Limb (tissue), 2 donors: Measurements from ENCODE around the gene HES5.

Experiments used
- DNase-seq, 2 donors: peaks; one replicate each; pipeline ENCODE4 v3.0.0-alpha.2; 2016; ENCODE audit errors: extremely low spot score in 2 of 2

HES5 gene

DNA sequence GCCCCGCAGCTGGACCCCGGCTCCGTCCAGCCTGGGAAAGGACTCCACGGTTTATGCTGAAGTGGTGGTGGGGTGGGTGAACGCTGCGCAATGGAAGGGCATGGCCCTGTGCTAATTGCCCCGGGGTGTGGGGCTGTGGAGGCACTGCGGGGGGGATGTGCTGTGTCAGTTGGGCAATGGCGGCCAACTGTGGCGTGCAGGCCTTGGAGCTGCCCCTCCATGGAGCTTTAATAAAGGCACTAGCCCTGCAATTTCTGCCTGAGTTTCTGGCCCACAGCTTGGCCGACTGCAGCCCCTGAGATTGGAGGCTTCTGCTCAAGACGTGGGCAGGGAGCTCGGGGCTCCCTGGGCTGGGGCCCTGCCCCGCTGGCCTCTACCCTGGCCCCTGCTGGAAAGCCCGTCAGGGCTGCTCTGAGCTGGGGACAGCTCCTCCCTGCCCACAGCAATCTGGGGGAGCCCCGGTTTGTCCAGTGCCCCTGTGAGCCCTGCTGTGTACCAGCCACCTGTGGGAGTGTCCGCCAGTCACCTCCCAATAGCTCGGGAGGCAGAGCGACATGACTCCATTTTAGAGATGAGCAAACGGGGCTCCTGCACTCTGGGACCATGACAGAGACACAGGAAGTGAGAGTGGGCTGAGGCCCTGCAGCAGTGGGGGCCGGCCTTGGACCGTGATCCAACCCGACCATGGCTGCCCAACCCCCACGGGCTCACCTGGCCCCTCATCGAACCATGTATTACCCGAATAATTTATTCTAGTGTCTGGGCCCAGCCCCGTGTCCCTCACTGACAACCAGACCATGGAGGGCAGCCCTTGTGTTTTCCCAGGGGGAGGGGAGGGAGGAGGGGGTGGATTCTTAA is 17.4 kb upstream of the HES5 start:
- DNase-seq = no peak

DNA sequence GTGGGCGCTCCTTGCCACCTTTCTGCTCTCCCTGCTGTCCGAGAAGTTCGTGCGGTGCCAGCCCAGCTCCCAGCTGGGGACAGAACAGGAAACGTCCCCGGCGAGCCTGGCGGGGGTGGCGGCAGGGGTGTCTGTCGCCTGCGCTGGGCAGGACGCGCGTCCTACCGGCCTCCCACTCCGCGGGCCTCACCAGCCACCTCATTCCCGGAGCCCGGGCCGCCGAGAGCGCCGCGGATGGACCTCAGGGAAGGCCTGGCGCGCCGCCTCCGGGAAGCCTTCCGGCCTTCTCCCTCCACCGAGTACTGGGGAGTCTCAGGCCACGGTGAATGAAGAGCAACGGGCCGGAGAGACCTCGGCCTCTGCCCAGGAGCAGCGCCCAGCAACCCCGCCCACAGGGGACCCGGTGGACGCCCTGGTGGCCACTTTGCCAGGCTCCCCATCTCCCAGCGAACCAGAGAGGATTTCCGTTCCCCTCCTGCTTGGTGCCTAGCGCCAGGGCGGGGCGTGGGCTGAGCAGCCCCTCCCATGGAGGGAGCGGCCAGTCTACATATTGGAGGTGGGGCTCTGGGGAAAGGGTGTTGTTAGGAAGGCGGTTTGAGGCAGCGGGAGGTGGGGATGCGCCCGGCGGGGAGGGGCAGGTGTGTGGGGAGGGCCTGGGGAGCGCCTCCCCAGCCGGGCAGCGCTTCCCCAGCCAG is 16.6 kb upstream of the HES5 start:
- DNase-seq = peak; percentile 49 to 56

DNA sequence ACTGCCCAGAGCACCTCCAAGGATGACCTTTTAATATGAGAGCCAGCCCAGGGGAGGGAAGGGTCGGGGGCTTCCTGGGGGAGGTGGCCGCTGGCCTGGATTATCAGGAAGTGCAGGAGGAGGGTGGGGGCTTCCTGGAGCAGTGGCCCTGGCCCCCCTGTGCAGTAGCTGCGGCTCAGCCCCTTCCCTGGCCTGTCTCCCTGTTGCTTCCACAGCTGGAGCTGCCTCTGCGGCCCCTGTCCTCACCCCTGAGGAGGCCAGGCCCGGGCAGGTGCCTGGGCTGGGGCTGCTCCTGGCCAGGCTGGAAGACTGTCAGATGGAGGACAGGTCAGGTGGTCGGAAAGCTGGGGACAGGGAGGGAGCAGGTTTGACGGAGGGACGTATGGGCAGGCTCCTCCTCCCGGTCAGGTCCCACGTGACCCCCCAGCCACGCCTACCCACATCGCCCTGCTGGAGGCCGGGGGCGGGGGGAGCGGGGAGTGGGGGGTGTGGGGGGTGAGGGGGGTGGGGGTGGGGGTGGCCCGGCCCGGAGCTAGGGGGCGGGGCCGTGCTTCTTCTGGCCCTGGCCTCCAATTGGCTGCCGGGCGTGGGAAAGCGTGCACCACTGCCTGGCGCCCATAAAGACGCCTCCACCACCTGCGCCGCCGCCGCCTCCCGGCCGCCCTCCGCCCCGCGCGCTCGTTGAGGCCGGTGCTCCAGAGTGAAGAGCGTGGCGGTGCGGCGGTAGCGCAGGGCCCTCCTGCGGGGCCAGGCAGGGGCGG is 15.9 kb upstream of the HES5 start:
- peak; percentile 44 to 84 for DNase-seq

DNA sequence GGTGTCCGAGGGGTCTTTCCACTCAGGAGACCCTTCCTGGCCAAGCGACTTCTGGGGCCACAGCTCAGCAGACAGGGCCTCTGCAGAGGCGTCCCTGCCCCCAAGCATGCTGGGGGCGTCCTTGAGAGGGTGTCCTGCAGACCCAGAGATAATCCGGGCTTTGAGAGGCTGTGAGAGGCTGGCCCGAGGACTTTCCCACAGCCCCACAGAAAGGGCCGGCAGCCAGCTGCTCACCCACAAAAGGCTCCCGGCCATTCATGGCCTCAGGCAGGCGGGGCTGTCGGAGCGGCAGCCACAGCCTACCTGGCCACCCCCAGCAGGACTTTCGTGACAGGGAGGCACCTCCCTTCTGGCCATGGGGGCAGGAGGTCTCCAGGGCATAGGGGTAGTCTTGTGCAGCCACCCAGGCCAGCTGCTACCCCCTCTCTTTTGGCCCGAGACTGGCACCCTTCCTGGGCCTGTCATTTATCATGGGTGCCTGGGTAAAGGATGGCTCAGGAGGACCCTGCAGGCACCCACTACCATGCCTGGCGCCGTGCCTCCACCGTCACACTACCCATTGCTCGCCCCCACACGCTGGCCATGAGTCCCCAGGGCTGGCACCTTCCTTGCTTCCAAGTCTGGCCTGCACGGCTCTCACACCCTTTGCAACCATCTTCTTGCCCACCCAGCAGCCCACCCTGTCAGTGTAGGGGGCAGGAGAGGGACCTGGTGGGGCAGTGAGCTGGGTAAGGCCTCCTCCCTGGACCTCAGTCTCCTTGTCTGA is 15.0 kb upstream of the HES5 start:
- DNase-seq = no peak

DNA sequence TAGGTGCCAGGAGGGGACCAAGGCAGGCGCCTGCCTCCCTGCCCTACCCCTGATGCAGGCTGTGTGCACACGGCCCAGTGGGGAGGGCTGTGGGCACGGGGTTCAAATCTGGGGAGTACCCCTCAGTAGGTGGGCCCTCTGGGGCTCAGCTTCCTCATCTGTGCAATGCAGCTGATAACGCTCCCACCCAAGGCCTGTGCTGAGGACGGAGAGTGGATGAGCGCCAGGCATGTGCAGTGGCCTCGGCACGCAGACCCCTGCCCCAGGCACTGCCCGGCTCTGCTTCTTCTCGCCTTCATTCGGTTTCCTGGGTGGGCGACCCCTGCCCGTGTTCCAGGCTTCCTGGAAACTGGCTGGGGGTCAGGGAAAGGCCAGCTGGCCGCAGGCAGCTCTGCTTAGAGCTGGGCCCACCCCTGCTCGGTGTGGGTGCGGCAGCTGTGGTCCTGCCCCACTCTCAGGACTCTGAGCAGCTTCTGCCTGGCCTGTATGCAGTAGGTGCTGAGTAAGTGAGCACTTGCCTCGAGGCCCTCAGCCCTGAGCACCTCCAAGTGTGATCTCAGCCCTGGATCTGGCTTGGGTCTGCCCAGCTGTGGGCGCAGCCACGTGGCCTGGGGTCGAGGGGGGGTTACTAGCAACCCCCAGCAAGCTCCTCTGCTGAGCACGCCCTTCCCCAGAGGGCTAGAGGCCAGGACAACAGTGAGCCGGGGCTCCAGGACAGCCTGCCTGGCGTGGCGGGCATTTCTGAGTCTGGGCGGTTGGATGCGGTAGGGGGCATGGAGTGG is 14.2 kb upstream of the HES5 start:
- DNase-seq = no peak

DNA sequence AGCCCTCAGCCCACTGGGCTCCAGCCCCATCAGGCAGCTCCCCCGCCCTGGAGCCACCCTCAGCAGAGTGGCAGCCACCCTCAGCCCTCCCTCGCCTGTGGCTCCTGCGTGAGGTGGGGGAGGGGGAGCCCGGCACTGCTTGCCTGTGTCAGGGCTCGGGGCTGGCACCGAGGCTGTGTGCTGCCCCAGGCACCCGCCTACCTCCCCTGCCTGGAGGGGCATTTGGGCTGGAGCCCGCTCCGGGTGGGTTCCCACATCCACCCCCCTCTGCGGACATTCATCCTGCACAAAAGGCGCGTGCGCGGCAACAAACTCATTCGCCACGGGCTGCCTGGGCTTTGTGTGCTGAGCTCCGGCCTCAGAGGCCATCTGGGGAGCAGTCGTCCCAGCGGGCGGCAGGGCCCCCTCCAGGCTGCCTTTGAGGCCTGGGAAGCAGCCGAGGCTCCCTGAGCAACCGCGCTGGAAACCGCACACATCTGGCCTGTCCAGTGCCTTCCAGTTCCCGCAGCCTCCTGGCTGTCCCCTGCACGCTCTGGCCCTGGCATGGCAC is 13.6 kb upstream of the HES5 start:
- peak in 1 of 2 donors; percentile 74 for DNase-seq

DNA sequence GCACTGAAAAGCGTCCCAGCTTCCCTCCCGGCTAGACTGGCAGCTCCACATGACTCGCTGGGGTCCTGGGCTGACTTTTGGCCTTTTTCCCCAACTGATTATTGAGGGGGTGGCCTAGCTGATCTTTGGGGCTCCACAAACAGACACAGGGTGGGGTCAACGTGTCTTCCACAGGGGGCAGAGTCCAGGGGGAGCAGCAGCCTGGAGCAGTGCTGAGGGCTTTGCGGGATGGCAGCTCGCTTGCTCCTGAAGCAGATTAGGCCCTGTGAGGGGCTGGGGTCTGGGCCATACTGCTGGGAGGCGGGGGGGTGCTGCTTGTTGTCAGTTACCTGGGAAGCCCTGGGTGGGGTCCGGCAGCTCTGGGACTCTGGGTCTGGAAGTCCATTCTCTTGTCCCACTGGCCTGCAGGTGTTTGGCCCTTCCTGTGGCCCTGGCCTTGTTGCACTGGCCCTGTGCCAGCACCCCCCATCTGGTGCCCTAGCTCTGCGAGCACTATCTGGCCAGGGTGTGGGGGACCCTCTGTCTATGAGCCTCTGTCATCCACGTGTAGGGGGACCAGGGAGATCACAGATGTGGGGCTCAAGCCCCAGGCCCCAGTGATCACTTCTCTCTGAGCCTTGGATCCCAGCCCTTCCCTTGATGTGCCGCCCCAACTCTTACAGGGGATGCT is 12.3 kb upstream of the HES5 start:
- no peak for DNase-seq

DNA sequence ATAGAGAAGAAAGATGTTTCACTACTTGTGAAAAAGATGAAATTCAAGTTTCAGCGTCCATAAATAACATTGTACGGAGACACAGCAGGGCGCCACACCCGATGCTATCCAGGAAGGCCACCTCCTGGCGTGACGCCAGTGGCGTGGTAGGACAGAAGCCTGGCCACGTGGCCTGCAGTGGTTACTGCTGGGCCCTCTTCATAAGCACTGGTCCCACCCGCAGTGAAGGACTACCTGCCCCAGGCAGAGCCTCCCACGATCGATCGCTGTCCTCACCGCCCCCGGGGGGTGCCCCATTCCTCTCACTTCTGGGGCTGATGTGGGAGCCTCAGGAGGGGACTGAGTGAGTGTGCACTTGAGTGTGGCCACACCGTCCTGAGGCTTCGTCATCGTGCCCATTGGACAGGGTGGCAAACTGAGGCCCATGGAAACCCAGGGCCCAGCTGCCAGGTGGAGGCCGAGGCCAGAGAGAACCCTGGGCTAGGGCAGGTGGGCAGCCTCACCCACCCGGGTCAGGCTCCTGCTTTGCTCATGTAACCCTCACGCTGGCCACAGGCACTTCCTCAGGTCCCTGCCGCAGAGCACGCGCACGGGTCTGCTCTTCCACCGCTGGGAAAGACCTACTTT is 11.7 kb upstream of the HES5 start:
- DNase-seq = no peak

DNA sequence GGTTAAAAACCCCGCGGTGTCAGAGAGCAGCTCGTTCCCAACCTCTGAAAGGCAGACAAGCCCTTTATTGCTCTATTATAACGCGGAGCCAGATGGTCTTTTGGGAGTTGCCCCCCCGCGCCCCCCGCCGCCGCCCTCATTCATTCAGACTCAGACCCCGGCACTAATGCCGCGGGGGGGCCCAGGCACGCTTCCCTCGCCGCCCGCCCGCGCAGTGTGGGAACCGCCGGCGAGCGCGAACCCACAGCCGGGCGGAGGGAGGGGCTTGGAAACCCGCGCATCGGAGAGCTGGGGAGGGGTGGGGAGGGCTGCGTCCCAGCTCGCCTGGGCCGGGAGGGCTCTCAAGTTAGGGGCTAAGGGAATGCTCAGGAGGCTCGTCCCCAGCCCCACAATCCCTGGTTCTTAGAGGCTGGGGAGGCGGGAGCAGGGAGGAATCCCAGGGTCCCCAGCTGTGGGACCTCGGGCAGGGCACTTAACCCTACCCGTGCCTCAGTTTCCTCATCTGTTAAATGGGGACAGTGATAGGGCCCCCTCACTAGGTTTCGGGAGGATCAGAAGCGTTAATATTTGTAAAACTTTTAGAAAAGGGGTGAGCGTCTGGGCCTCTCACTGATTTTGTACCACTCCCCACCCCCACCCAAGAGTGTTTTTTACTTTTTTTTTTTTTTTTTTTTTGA is 10.9 kb upstream of the HES5 start:
- DNase-seq = peak in 1 of 2 donors; percentile 75

DNA sequence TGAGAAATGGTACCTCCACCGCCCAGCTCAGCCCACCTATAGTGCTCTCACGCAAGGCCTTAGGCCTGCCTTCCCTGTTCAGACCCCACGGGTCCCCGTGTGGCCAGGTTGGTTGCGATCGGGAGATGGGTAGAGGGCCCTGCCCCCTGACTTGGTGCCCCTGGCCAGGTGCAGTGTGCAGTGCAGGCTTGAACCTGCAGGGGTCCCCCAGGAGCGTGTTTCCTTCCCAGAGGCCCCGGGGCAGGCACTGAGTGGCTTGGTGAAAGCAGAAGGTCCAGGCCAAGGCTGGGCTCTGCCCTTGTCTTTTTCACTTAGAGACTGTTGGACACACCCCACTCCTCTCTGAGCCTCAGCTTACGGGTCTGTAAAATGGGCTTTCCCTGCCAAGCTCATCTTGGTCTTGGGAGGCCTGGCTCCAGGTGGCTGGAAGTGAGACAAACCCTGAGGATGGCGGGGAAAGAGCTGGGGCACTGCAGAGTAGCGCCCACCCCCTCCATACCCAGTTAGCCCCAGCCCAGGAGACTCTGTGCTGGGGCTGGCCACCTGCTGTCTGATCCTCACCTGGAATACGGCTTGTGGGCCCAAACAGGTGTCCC is 9.3 kb upstream of the HES5 start:
- DNase-seq = no peak

DNA sequence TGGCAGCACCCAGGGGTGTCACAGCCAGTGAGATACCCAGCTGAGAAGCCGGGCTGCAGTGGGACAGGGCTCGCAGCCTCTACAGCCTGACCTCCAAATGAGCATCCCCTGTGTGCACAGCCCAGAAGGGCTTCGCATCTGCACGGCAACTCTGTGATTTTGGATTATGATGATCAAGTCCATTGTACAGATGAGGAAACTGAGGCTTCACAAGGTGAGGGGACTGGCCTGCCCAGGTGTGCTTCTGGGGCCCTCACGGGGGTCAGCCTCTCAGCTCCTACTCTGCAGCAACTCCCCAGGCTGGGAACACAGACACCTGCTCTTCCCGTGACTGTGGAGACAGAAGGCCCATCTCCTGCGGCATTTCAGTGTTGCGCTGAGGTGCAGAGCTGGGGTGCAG is 8.8 kb upstream of the HES5 start:
- DNase-seq = no peak

DNA sequence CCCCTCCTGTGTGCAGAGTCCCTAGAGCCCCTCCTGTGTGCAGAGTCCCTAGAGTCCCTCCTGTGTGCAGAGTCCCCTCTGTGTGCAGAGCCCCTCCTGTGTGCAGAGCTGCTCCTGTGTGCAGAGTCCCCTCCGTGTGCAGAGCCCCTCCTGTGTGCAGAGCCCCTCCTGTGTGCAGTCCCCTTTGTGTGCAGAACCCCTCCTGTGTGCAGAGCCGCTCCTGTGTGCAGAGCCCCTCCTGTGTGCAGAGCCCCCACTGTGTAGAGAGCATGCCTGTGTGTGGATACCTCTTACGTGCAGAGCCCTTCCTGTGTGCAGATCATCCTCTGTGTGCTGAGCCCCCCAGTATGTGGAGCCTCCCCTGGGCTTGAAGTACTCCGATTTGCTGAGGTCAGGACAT is 8.3 kb upstream of the HES5 start:
- no peak for DNase-seq

DNA sequence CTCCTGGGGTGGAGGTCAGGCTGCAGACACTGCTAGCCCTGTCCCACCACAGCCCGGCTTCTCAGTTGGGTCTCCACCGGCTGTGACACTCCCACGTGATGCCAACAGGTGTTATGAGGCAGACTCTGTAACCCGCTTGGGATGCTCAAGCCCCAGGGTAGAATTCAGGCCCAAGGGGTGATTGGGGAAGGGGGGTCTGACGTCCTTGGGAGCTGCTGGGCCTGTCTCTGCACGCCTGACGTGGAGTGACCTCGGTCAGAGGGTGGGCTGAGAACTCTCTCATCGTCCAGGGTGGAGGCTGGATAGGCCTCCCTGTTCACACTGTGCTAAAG is 7.7 kb upstream of the HES5 start:
- DNase-seq = no peak

DNA sequence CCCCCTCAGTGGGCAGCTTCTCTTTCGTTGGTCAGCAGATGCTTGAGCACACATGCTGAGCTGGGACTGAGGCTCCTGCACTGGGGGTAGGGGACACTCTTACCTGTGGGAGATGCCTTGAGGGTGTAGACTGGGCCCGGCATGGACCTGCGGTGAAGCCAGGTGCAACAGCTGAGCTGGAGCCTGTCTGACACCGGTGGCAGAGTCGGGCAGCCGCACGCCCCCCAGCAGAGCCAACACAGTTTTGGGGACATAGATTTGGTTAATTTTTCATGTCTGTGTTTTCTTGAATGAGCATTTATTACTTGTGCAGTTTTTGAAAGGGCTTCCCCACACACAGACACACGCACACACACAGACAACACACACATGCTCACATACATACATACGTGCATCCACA is 5.9 kb upstream of the HES5 start:
- no peak for DNase-seq

DNA sequence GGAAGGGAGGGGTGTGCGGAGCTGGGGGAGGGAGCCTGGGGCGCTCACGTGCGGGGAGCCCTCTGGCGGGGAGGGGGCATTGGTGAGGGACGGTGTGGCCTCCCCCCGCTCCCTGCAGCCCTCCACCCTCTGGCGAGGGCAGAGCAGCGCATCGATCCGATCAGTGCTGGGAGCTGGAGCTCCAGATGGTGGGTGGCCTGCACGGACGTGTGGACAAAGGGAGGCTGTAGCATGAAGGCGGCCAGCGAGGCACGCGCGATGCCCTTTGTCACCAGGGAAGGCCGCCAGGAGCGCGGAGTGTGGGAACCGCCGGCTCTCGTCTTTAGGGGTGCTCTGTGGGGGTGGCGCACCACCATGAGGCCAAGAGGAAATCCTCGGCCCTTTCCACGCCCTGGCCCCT is 5.4 kb upstream of the HES5 start:
- no peak for DNase-seq

DNA sequence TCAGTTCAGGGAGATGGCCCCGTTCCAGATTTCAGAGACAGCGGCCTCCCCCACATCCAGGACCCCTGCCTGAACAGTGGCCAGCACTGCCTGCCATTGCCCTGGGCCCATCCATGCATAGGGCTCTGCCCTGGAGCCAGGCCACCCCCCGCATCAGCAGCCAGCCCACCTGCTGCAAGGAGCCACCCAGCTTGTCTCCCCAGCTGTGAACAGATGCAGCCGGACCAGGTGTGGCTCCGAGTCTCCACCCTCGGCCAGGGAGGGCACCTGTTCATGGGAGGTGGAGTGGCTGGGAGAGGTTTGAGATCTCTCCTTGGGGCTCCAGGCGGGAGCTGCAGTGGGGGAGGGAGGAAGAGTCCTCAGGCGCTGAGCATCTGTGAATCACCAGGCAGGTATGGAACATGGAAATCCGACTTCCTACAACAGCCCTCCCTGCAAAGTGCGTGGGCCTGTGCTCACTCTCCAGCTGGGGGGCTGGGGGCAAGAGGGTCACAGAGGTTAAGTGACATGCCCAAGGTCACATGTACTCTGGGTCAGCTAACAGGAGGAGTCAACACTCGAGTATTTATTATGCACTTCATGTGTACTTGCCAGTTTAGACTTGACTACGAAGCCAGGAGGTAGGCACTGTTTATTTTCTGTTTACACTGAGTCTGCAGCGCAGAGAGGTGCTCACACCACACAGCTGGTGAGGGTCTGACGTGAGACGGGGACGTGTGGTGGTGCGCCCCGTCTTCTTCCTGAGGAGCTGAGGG is 4.8 kb upstream of the HES5 start:
- no peak for DNase-seq

DNA sequence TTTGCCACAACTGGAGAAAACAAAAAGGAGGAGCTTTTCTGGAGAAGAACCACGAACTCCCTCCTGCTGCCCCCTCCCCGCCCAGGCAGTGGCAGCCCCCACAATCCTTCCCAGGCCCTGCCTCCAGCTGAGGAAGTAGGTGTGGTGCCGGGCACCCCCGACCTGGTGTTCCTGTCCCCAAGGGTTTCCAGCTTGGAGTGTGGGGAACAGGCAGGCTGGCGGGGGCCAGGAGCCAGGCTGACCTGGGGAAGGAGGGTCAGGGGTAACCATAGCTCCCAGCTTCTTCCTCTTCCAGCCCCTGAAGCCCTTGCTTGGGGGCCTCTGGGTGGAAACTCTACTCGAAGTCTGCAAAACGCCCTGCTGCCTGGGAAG is 4.2 kb upstream of the HES5 start:
- no peak for DNase-seq

DNA sequence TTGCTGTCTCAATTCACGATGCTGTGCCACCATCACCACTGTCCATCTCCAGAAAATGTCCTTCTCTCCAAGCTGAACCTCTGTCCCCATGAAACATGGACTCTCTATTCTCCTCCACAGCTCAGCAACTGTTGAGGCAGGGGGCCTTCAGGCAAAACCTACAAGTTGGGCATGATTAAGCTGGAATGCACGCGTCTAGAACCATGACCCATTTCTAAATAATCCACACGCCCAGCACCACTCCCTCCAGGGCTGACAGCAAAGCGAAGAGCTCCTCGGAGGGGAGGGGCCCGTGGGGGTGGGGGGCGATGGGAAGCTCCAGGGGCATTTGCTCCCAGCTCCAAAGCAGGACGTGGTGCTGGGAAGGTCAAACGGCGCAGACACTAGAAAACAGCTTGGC is 3.3 kb upstream of the HES5 start:
- no peak for DNase-seq
